ENCODE measurements around the gene TPP1.

GRCh38 chr11:6628526-6628925 lies 9.3 kb upstream of the TPP1 start:
- TF ChIP-seq CTCF (IDR thresholded peaks at IDR 0.05), result no peak
- no peak for TF ChIP-seq POLR2A (IDR thresholded peaks at IDR 0.05)
